HK-2 (cell line): ENCODE data around the gene TSPOAP1.

Experiments
- DNase-seq: peaks from one replicate; pipeline ENCODE4 v3.0.0-alpha.2; 2018; ENCODE audit not compliant: unreplicated experiment

TSPOAP1 gene

DNA sequence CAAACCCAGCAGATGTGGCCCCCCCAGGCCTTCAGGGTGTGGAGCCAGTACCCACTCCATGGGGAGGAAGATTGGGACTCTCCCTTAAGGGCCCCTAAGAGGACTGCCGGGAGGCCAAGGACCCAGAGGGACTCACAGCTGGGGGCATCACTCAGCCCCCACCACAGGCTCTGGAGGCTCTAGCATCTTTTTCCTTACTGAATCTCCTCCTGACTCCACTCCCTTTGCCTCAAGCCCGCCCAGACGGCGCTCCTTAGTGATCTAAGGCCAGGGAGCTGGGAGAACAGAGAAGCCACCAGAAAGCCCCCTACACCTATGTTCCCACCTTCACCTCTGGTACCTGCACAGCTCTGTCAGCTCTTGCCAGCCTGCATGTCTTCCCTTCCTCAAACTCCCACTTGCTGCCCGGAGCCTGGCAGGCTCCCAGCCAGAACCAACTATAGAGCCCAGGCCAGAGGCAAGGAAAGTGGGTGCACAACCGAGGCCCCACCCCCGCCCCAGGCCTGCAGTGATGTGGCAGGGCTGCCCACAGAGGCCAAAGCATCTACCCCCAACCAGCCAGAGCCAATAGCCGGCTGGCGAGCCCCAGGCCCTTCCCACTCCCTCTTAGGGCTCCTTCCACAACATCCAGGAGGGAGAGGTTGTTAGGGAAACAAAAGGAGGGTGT is 25.5 kb downstream of the TSPOAP1 start:
- DNase-seq = no peak

DNA sequence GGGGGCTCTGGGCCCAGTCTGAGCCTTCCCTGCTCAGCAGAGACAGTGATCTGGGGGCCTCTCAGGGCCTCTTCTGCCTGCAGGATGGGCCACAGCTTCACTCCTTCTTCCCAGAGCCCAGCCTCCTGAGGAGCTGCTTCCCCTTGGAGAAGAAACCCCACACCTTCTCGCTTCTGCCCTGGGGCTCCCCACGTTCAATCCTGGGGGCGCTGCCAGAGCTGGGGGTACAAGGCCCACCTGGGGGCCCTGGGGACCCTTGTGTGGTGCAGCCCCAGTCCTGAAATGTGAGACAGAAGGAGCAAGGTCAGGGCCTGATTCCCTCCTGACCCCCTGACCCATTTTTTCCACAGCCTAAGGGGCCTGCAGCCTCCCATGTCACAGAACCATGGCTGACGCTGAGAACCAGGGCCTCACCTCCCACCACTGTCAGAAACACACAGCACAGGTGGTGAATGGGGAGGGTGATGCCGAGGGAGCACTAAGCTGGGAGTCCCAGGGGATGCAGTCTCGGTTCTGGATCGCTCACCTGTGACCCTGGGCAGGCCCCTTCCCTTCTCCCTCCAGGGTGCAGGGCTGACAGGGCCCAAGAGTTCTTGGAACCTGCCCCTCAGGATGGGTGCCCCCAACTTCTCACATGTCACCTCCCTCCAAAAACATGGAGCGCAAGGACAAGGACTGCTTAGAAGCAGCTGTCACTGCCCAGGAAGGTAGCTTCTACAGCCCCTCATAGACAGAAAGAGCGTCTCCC is 26.2 kb downstream of the TSPOAP1 start:
- DNase-seq = no peak

GRCh38 chr17:58301504-58302150 is 27.0 kb downstream of the TSPOAP1 start:
- DNase-seq = no peak

DNA sequence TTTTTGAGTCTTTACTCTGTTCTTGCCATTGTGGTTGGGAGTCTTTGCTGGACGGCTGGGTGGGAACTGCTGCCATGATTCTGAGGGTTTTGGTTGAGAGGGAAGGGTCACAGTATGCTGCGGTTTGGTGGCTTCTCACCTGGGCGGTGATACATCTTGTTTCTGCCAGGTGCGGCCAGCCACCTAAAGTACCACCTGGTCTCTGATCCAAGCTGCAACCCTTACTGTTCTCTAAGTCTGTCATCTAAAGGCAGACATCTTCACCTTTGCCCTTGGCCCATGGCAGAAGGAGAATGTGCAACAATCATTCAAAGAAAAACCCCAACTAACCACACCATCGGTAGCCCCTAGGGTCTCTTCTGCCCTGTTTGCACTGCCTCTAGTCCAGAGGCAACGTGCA is 28.3 kb downstream of the TSPOAP1 start:
- no peak for DNase-seq

GRCh38 chr17:58294034-58294433 is 34.6 kb downstream of the TSPOAP1 start:
- DNase-seq = no peak

- DNase-seq = no peak
Measured at GRCh38 chr17:58291246-58291645, 37.3 kb downstream of the TSPOAP1 start.

DNA sequence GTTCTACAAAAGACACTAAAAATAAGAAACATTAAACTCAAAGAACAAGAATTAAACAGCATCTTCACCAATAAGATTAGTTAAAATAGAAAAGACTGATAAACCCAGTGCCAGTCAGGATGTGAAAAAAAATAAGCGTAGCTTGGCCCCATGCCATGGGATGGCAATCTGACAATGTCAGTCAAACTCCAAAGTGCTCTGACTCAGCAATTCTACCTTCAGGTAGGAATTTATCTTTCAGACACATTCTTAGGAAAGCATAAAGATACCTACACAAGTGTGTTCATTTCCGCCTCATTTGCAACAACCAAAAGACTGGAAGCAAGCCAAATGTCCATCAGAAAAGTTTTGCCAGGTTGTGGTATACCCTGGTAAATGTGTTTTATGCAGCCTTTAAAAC is 38.7 kb downstream of the TSPOAP1 start:
- DNase-seq = peak; percentile 42

DNA sequence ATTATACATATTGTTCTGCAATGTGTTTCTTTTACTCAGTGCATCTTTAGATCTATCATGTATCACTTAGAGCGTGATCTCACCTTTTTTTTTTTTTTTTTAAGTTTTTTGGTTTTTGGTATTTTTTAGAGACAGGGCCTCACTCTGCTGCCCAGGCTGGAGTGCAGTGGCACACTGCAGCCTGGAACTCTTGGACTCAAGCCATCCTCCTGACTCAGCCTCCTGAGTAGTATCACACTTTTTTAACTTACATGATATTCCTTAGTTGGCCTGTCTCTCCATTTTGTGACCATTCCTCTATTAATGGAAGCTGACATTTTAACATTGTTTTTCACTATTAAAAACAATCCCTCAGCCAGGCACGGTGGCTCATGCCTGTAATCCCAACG is 43.2 kb downstream of the TSPOAP1 start:
- DNase-seq = no peak

GRCh38 chr17:58284613-58285421 is 43.8 kb downstream of the TSPOAP1 start:
- DNase-seq = no peak

DNA sequence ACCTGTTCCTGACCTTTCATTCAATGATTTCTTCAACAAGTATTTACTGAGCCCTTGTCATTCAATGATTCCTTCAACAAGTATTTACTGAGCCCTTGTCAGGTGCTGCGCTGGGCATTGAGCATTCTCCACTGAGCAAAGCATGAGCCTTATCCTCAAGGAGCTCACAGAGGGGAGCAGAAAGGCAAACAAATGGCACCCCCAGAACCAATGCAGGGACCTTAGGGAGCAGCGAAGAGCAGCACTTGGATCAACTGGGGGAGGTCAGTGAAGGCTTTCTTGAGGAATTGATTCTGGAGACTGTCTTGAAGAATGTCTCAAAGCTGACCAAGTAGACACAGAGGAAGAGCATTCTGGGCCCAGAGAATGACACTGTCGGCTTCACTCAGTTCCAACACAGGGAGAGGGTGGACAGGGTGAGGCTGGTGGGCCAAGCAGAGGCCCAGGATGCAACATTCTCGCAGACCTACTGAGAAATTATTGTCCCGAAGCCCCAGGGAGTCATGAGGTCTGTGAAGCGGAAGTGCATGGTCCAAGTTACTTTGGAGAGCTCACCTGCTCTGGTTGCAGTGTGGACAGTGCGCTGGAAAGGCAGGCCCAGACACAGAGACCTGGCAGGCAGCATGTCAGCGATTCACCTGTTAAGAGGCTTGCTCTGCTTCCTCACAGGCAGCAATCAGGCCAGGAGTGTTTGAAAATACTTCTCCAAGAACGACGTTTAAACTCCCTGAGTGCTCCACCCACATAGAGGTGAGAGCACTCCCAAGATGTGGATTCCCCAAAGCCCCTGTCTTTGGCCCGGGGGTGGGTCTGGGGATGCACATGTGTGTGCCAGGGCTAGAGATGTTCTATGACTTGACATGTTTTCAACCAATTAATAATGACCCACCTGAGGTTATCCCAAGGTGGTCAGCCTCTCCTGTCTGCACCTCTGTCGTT is 44.7 kb downstream of the TSPOAP1 start:
- no peak for DNase-seq

GRCh38 chr17:58282442-58282841 is 46.2 kb downstream of the TSPOAP1 start:
- DNase-seq = no peak

DNA sequence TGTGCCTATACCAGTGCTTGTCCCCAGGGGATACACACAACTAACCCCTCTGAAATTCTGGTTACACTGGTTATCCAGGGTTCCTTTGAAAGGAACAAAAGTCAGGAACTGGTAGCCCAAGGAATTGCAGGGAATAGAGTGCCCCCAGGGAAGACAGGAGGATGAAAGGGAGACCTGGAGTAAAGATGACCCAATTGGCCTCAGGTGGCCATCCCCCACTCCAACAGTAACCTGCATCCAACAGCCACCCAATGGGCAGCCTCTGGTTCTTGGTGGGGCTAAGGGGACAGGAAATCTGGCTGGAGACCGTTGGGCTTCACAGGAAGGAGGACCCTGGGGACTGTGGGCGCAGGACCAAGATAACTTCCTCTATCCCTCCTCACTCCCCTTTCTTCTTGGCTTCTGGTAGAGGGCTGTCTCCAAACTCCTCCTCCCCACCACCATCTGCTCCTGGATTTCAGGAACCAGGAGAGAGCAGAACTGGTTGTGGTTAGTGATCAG is 47.0 kb downstream of the TSPOAP1 start:
- DNase-seq = no peak

GRCh38 chr17:58280480-58281217 is 47.9 kb downstream of the TSPOAP1 start, which contains the start of gene MPO:
MPO (minus strand) TSS chr17:58280935; CDS start chr17:58280758, 177 bp downstream.
- no peak for DNase-seq

- DNase-seq = no peak
Measured at GRCh38 chr17:58279736-58280479, 48.7 kb downstream of the TSPOAP1 start.

GRCh38 chr17:58279016-58279711 is 49.4 kb downstream of the TSPOAP1 start:
- no peak for DNase-seq

GRCh38 chr17:58278661-58279015 is 50.0 kb downstream of the TSPOAP1 start:
- DNase-seq = no peak

DNA sequence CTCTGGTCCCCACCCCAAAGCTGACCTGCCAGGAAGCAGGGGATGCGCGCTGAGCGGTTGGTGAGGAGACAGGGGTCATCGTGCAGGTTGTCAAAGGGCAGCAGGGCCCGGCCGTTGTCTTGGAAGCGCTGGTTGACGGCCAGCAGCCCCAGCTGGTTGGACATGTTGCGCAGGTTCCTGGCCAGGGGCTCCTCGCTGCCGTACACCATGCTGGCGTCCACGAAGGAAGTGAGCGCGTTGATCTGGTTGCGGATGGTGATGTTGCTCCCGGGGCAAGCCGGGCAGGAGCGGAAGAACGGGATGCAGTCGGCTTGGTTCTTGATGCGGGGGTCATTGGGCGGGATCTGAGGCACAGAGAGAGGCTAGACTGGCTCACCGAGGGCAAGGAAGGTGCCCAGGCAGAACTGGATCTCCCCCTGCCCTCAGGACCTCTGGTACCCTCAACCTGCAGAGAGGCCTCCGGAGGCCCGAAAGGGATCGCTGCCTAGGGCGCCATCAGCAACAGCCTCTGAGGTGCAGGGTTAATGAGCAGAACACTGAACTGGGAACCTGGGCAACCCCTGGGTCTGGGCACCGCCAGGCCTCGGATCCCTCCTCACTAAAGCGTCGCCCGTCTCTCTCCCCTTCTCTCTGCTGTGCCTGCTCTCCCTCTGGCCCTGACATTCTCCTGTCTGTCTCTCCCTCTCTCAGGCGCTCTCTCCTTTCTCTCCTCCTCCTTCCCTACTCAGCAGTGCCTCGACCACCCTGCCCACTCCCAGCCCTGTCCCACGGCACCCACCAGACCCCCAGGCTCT is 50.6 kb downstream of the TSPOAP1 start:
- DNase-seq = no peak
